ENCODE data around the gene NSMF. TPM values are rescaled to one million over a fixed set of nuclear protein-coding genes. Genes with fewer than 3 reads are reported as not detected.

The NSMF gene
- total RNA-seq, 1 donor, result 22.0 TPM

- H3K4me3 ChIP-seq (ENCODE audit: low read depth, low read length), result no peak overlapping the region
- DNase-seq (ENCODE audit: low read depth), result no peak
- TF ChIP-seq CTCF (IDR thresholded peaks at IDR 0.05; ENCODE audit: insufficient read depth, low read depth, low read length), result no peak
These were observed 2.9 kb downstream of the NSMF start for GRCh38 chr9:137456061-137456863.

GRCh38 chr9:137455359-137455991, 3.7 kb downstream of the NSMF start:
- TF ChIP-seq CTCF (IDR thresholded peaks at IDR 0.05; ENCODE audit: insufficient read depth, low read depth, low read length), result no peak
- H3K4me3 ChIP-seq (ENCODE audit: low read depth, low read length), result no peak overlapping the region
- no peak for DNase-seq (ENCODE audit: low read depth)

- TF ChIP-seq CTCF (IDR thresholded peaks at IDR 0.05; ENCODE audit: insufficient read depth, low read depth, low read length), result no peak
- no peak overlapping the region for H3K4me3 ChIP-seq (ENCODE audit: low read depth, low read length)
- DNase-seq (ENCODE audit: low read depth), result peak; percentile 43
These were observed 4.4 kb downstream of the NSMF start for GRCh38 chr9:137454597-137455358.

- DNase-seq (ENCODE audit: low read depth), result peak; percentile 28
- peak overlapping the region; percentile 21 for H3K4me3 ChIP-seq (ENCODE audit: low read depth, low read length)
- no peak for TF ChIP-seq CTCF (IDR thresholded peaks at IDR 0.05; ENCODE audit: insufficient read depth, low read depth, low read length)
These were observed 5.0 kb downstream of the NSMF start for GRCh38 chr9:137454145-137454596.

GRCh38 chr9:137453643-137454081, 5.5 kb downstream of the NSMF start:
- peak overlapping the region; percentile 30 for H3K4me3 ChIP-seq (ENCODE audit: low read depth, low read length)

More at GRCh38 chr9:137453643-137454081, 5.5 kb downstream of the NSMF start:
- no peak for TF ChIP-seq CTCF (IDR thresholded peaks at IDR 0.05; ENCODE audit: insufficient read depth, low read depth, low read length)
- DNase-seq (ENCODE audit: low read depth), result peak; percentile 74

Data from fibroblast of villous mesenchyme (primary cell).